ENCODE measurements around the gene EMID1.
A peak's percentile ranks its signal among the peaks of the same experiment; 100 is the strongest.

EMID1 gene

DNA sequence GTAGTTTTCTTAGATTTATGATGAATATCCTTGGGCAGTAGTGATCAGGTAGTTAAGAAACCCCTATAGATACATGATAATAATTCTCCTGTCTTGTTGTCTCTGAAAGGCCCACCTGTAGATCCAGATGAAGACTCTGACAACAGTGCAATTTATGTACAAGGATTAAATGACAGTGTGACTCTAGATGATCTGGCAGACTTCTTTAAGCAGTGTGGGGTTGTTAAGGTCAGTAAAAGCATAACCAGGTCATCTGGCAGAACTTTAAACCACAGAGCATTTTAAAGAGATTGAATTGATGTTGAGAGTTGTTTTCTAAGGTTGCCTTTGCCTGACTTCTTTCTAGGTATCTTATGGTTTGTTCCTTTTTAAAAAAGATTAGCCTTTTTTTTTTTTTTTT, 86.7 kb downstream of the EMID1 start:
- no peak for DNase-seq (ENCODE audit: low spot score)

DNA sequence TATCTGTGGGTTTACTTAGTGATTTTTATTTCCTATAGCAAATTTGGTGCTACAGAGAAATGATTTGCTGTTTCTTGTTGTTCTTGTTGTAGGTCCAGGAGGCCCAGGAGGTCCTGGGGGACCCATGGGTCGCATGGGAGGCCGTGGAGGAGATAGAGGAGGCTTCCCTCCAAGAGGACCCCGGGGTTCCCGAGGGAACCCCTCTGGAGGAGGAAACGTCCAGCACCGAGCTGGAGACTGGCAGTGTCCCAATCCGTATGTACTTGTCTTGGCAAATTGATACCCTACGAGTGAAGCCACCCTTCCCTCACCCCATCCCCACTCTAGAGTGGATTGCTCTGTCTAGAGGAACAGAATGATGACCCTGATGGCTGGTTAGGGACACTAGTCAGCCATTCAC, 92.9 kb downstream of the EMID1 start:
- no peak for DNase-seq (ENCODE audit: low spot score)

DNA sequence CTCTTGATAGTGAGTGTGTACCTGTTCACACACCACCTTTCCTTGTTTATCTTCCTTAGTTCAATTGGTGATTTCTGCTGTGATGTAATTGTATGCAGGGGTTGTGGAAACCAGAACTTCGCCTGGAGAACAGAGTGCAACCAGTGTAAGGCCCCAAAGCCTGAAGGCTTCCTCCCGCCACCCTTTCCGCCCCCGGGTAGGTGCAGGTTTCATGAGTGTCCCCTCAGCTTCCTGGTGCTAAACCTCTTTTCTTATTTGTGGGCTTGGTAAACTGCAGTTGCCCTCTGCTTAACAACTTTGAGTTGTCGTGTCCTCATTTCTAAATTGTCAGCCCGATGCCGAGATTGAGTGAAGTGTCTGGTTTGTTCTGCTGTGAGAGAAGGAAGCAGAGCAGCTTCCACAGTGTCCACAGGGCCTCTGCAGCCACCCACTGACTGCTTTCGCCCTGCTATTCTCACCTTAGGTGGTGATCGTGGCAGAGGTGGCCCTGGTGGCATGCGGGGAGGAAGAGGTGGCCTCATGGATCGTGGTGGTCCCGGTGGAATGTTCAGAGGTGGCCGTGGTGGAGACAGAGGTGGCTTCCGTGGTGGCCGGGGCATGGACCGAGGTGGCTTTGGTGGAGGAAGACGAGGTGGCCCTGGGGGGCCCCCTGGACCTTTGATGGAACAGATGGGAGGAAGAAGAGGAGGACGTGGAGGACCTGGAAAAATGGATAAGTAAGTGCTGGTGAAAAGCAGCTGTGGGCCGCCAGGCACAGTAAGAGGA, 93.6 kb downstream of the EMID1 start:
- DNase-seq (ENCODE audit: low spot score), result no peak

DNA sequence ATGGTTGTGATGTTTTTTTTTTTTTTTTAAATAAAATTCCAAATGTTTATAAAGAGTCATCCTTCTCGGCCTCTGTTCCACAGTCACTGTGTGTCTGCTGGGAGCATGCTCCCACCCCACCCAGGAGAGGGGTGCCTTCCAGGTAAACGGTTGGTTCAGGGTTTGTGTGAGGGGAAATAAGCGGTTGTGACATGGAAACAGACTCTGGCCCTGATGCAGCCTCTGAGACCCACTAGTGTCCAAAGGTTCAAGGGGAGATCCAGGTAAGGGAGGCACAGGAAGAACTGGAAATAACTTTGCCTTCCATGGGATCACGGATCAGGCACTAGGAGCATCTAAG, 94.7 kb downstream of the EMID1 start:
- no peak for DNase-seq (ENCODE audit: low spot score)

DNA sequence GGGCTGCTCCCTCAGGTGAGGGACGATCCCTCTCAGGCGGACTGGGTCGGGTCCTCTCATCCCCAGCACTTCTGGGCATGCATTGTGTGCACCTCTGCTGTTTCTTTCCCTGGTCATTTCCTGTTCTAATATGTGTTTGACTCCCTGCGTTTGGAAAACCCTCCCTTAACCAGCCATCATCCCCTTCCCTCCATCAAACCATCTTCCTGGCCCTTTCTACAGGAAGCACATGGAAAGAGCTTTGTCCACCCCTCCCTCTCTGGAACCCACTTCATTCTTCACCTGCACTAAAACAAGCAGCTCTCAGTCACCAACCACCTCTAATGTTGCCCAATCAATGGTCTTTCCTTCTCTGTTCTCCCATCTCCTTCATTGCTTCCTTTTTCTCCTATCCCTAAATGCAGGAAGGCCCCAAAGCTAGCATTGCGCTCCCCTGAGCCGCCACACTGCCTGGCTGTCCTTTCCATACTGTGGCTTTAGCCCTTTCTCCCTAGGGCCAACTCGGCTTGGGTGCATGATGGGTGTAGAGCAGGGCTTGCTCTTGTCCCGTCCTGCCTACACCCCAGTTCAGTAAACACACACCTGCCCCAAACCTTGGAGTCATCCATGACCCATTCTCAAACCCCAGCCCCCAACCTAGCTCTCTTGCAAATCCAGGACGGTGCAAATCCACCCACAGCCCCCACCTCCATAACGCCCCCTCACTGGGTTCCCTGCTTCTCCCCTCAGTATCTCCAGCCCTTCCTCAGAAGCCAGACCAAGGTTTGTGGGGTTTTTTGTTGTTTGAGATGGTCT, 95.3 kb downstream of the EMID1 start:
- DNase-seq (ENCODE audit: low spot score), result no peak

DNA sequence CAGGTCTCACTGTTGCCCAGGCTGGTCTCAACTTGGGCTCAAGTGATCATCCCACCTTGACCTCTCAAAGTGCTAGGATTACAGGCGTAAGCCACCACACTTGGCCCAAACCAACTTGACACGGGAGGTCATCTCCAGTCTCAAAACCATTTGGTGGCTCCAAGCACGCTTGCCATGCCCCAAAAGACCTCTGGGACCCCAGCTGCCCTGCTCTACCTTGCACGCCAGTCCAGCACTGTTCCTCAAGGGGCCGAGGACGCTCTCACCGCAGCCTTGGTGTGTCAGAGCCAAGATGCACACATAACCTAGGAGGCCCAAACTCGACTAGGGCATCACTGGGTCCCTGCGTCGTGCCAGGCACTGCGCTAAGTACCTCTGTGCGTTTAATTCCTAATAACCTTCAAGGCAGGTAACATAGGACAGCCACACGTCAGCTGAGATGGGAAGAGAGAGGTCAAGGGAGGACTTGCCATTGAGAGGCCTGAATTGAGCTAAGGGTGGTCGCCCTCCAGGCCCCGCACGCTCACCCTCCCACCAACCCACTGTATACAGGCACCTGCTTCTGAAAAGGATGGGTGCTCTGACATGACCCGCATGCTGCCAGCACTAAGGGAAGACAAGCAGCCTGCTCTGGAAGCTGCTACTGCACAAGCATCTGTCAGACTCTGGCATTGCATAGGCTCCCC, 96.2 kb downstream of the EMID1 start:
- DNase-seq (ENCODE audit: low spot score), result no peak

- DNase-seq (ENCODE audit: low spot score), result no peak
Observed at GRCh38 chr22:29302402-29302680, 96.6 kb downstream of the EMID1 start.

DNA sequence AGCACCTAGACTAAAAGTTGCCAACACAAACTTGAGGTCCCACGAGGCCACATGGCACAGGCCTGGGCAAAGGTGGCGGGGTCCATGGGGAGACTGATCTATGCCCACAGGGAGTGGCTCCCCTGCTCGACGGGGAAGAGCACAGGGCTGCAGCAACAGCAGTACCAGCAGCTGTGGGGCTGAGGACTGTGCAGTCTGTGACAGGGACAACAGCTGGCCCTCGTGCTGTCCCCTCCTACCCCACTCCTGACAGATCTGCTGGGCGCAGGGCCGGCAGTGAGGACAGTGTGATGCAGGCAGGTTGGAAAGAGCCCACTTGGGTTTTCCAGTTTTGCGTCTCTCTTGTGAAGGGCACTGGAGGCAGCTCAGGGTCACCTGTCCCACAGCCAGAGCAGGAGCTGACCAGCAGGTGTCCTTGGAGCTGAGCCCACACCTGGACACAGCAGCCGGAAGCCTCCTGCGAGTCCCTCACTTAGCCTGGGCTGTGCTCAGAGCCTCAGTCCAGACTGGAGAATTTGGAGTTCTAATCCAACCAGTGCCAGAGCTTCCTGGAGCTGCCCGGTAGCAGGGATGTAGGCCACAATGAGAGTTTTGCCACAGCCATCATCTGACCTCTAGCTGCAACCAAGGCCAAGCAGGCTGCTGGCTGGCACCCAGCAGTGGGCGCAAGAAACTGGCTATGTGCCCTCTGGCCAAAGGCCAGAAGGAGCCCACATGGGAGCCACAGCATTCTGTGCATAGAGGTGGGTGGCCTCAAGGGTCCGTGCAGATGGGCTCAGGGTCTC, 97.2 kb downstream of the EMID1 start:
- DNase-seq (ENCODE audit: low spot score), result no peak

DNA sequence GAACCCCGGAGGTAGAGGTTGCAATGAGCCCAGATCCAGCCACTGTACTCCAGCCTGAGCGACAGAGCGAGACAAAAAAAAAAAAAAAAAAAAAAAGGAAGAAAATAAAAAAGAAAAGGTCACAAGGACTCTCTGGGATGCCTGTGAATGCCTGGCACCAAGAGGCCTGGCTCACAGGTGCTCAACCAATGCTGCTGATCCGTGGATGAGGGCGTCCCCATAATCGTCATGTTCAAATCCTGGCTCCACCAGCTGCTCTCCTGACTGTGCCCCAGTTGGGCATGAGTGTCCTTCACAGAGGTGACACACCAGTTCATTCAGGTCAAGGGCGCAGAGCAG, 100.1 kb downstream of the EMID1 start:
- no peak for DNase-seq (ENCODE audit: low spot score)

DNA sequence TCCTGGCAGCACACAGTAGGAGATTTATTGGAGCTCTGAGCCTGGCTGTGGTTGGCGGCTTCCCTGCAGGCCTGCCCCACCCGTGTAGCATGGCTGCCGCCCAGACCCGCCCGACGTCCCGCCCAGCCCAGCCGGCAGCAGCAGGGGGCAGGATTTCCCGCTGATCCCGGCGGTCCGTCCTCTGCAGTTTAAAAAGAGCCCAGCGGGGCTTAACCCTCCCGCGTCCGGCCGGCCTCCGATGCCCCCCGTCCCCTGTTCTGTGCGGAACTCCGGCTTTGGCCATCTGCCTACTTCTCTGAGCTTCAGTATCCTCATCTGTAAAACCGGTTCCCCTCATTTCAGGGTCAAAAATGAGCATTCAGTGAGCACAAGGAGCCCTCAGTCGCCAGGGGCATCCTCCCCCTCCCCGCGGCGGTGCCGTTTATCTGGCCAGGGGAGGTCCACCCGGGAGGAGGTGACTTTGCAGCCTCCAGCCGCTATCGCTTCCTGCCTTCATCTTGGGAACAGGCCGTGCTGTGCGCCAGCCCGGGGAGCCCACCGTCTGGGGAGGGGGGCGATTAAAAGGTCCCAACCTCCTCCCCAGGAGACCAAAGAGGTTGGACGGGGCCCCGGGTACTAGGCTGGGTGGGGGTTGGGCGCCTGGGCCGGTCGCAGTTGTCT, 100.6 kb downstream of the EMID1 start, which contains the start of gene GAS2L1:
Gene GAS2L1 (plus strand): TSS at position 476 of the 660 bp plus-strand sequence. CDS start 1,456 bp downstream, outside the sequence.
- DNase-seq (ENCODE audit: low spot score), result peak; percentile 97

DNA sequence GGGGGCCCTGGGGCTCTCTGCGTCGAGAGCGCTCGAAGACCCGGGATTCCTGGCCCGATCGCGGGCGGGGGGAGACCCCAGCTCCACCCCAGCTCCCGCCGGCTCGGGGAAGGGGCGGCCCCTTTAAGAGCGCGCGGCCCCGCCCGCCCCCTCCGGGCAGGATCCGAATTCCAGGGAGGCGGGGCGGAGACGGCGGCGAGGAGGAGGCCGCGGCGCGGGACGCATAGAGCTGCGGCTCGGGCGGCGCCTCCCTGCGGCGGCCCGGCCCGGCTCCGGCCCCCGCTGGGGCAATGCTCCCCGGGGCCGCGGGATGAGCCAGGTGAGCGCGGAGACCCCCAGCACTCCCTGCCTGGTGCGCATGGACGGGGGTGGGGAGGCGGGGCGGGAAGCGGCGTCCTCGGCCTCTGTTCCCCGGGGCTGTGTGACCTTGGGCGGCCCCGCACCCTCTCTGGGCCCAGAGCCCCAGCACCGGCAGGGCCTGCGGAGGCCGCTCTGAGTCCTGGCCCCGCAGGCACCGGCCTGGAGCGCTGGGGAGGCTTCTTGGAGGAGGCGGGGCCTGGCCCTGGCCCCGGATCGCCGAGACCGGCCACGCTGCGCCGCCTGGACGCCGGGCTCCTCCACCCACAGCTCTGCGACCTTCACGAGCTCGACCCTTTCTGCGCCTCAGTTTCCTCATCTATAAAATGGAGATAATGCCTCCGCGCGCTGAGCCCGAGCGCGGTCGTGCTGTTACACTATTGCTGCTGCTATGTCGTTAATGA, 101.3 kb downstream of the EMID1 start:
- peak; percentile 88 for DNase-seq (ENCODE audit: low spot score)

DNA sequence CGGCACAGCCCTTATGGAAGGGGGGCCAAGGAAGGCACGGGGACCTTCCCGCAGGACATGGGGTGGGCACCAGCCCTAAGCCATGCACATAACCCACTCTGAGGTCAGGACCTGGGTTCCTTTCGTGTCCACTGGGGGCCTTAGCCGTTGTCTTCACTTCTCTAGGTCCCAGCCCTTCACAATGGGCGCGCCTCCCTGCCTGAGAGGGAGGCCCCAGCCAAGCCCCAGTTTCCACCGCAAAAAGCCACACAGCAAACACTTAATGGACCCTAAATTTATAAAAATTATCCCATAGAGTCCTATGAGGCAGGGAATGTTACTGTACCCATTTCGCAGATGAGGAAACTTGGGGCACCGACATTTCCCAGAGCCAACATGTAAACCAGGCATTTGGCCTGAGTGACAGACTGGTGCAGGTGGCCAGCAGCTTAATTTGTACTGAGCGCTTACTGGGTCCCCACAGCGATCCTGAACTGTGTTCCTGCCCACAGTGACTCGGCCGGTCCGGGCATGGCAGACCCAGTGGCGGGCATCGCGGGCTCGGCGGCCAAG, 102.0 kb downstream of the EMID1 start:
- DNase-seq (ENCODE audit: low spot score), result no peak

- no peak for DNase-seq (ENCODE audit: low spot score)
Observed at GRCh38 chr22:29308148-29308790, 102.6 kb downstream of the EMID1 start.

GRCh38 chr22:29308791-29309262, 103.1 kb downstream of the EMID1 start:
- DNase-seq (ENCODE audit: low spot score), result peak; percentile 91
